Natural killer cell (primary cell): ENCODE data around the gene OSR1. TPM values are rescaled to one million over a fixed set of nuclear protein-coding genes. Genes with fewer than 3 reads are reported as not detected.

Source experiments
- ATAC-seq, 3 donors: fragments of 150-1000 bp in 2 of 3; fragments of 200-7000 bp in 1 of 3; cut with Tn5 transposase; 1 replicate in 1 of 3; 2 replicates in 2 of 3; pipeline ENCODE4 v1.10.0; 2021; ENCODE audit warnings: mild to moderate bottlenecking in 2 of 3, moderate library complexity in 2 of 3
- DNase-seq, 2 donors: peaks; one replicate each; pipeline versions ENCODE4 v3.0.0 to v3.0.0-alpha.2; 2013 to 2021; ENCODE audit warnings: mixed read lengths in 1 of 2
- H3K27ac ChIP-seq: one replicate; pipeline ENCODE4 v1.5.1; 2013; ENCODE audit warnings: mild to moderate bottlenecking, low read length
- H3K27me3 ChIP-seq: one replicate; pipeline ENCODE4 v1.6.1; 2013; ENCODE audit warnings: low read length; ENCODE audit not compliant: control insufficient read depth, insufficient read depth
- H3K36me3 ChIP-seq: one replicate; pipeline ENCODE4 v1.6.1; 2013; ENCODE audit warnings: low read length; ENCODE audit not compliant: control insufficient read depth, insufficient read depth
- H3K4me1 ChIP-seq: one replicate; pipeline ENCODE4 v1.6.1; 2013; ENCODE audit warnings: low read length; ENCODE audit not compliant: control insufficient read depth, insufficient read depth
- H3K4me3 ChIP-seq: one replicate; pipeline ENCODE4 v1.5.1; 2013; ENCODE audit warnings: low read length
- H3K9me3 ChIP-seq: one replicate; pipeline ENCODE4 v1.6.1; 2013; ENCODE audit warnings: low read length; ENCODE audit not compliant: control insufficient read depth, insufficient read depth
- H3K27ac Mint-ChIP-seq, 2 donors: one replicate each; pipeline ENCODE4 v1.8.0; 2022; ENCODE audit warnings: mild to moderate bottlenecking in 2 of 2, mixed read lengths in 2 of 2, moderate library complexity in 1 of 2
- H3K27me3 Mint-ChIP-seq, 2 donors: one replicate each; pipeline ENCODE4 v1.8.0; 2022; ENCODE audit warnings: low read depth in 2 of 2, mixed read lengths in 2 of 2
- H3K36me3 Mint-ChIP-seq: one replicate; pipeline ENCODE4 v1.8.0; 2022; ENCODE audit warnings: mixed read lengths
- H3K4me1 Mint-ChIP-seq, 2 donors: one replicate each; pipeline ENCODE4 v1.8.0; 2022; ENCODE audit warnings: mixed read lengths in 2 of 2
- H3K4me3 Mint-ChIP-seq: one replicate; pipeline ENCODE4 v1.8.0; 2022; ENCODE audit warnings: mild to moderate bottlenecking, moderate library complexity, mixed read lengths
- H3K9me3 Mint-ChIP-seq, 2 donors: one replicate each; pipeline ENCODE4 v1.8.0; 2022; ENCODE audit warnings: mixed read lengths in 2 of 2
- WGBS: methylation state at CpG from one replicate; pipeline ENCODE4 v1.1.7; 2013; ENCODE audit warnings: missing lambda C conversion rate; ENCODE audit not compliant: insufficient coverage; 5-methylcytosine and 5-hydroxymethylcytosine counted together
- intact Hi-C: fragments of 100-400 bp; cut with micrococcal nuclease; formaldehyde crosslinking; loops from one replicate; pipeline ENCODE4 v1.14.2; 2022
- total RNA-seq, 4 donors: library from RNA; stranded (reverse); fragments of 120-200 nt in 1 of 4; gene quantifications; one replicate each; pipeline versions ENCODE4 v1.2.3 to v1.2.4, GENCODE V29; 2013 to 2022
- TF ChIP-seq, protein P1 (sequence below): fragments of 200-600 bp; IDR thresholded peaks from one replicate; pipeline ENCODE4 v1.8.0; 2022; ENCODE audit warnings: antibody characterized with exemption

Gene OSR1
- total RNA-seq, 3 donors from 2014 or later (not counting 1 experiment from before 2014, with no cell fraction given) = not detected

DNA sequence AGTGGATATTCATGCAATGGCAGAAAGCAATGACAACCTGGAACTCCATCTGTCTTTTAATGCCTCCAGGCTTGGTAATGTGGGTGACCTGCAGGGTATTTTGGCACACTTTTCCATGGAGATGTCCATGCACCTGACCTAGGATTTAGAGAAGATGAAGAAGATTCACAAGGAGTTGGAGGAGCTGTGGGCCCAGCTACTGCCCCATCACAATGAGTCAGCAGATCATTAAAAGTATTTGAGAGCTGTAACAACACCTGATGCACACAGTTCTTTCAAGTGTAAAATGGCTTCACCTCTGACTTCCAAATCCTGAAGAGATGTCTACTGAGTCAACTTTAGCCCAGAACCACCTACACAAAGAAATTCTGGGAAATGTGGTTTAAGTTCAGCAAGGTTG, 22.1 kb upstream of the OSR1 start:
- Mint-ChIP-seq H3K9me3 (peaks cover 0 to 2% of the 10 kb centered on the region in 2 donors), H3K27me3 (peaks cover 12 to 26% of the 10 kb centered on the region in 2 donors), H3K4me1 (no peaks in the 10 kb centered on the region), H3K27ac (no peak overlapping the region), H3K4me3 (no peak overlapping the region), H3K36me3 (no peaks in the 10 kb centered on the region)
- peaks cover 2% of the 10 kb centered on the region for H3K27me3 ChIP-seq
- no peak overlapping the region for H3K27ac ChIP-seq
- H3K36me3 ChIP-seq = no peaks in the 10 kb centered on the region
- intact Hi-C loops = no loop called here
- TF ChIP-seq, protein P1, sequence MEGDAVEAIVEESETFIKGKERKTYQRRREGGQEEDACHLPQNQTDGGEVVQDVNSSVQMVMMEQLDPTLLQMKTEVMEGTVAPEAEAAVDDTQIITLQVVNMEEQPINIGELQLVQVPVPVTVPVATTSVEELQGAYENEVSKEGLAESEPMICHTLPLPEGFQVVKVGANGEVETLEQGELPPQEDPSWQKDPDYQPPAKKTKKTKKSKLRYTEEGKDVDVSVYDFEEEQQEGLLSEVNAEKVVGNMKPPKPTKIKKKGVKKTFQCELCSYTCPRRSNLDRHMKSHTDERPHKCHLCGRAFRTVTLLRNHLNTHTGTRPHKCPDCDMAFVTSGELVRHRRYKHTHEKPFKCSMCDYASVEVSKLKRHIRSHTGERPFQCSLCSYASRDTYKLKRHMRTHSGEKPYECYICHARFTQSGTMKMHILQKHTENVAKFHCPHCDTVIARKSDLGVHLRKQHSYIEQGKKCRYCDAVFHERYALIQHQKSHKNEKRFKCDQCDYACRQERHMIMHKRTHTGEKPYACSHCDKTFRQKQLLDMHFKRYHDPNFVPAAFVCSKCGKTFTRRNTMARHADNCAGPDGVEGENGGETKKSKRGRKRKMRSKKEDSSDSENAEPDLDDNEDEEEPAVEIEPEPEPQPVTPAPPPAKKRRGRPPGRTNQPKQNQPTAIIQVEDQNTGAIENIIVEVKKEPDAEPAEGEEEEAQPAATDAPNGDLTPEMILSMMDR = no peak
- H3K9me3 ChIP-seq = no peaks in the 10 kb centered on the region
- H3K4me1 ChIP-seq = no peaks in the 10 kb centered on the region
- no peak for DNase-seq
- H3K4me3 ChIP-seq = no peak overlapping the region
- no peak for ATAC-seq

DNA sequence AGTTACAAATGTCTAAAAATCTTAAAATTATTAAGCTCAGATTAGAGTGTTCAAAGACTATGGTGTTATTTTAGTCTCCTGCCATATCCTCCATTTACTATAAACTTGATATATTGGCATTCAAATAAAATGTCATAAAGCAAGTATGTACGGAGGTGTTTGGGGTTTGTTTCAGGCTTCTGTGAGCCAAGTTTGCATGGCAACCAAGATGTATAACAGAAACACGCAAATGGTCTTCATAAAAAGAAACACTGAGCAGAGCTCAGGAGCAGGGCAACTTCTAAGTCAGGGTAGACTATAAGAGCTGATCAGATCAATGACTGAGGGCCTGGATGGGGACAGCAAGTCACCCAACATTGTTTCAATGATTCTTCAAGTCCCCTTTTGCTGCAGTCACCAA, 20.5 kb upstream of the OSR1 start:
- Mint-ChIP-seq H3K4me3 (no peak overlapping the region), H3K4me1 (no peaks in the 10 kb centered on the region), H3K27me3 (peaks cover 17 to 37% of the 10 kb centered on the region in 2 donors), H3K27ac (no peak overlapping the region), H3K9me3 (peaks cover 0 to 2% of the 10 kb centered on the region in 2 donors), H3K36me3 (no peaks in the 10 kb centered on the region)
- WGBS = 94% methylated on average over 2 of the region's 2 CpGs
- no peak overlapping the region for H3K27ac ChIP-seq
- intact Hi-C loops = loop anchor here (10.0 kb wide), 1 partner anchor 854 kb away; no protein-coding TSS in a partner anchor
- ATAC-seq (no peak), DNase-seq (no peak)
- TF ChIP-seq, protein P1 = no peak
- H3K27me3 ChIP-seq = peaks cover 2% of the 10 kb centered on the region
- no peaks in the 10 kb centered on the region for H3K4me1 ChIP-seq
- no peaks in the 10 kb centered on the region for H3K36me3 ChIP-seq
- no peaks in the 10 kb centered on the region for H3K9me3 ChIP-seq
- no peak overlapping the region for H3K4me3 ChIP-seq

DNA sequence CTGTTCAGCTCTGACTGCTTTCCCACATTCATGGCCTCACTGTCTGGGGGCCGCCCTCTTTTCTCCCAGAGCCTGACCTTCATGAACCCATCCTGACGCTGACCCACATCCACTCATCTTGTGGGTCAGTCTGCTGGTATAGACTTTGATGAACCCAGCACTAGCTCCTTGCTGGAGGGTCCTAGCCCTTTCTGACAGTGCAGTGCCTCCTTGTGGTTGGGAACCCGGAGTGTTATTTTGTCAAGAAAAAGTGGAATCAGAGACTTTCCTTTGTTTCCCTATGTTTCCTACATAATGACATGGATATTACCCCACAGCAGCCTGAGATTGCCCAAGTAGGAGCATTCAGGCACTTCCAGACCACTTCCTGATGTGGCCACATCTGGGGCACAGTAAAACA, 19.3 kb upstream of the OSR1 start:
- no peaks in the 10 kb centered on the region for H3K4me1 ChIP-seq

More for the DNA sequence above, 19.3 kb upstream of the OSR1 start:
- no peaks in the 10 kb centered on the region for H3K36me3 Mint-ChIP-seq
- no peak overlapping the region for H3K27ac Mint-ChIP-seq
- Histone ChIP-seq H3K27me3 (peaks cover 2% of the 10 kb centered on the region), H3K9me3 (no peaks in the 10 kb centered on the region), H3K27ac (no peak overlapping the region), H3K36me3 (no peaks in the 10 kb centered on the region), H3K4me3 (no peak overlapping the region)
- no peak overlapping the region for H3K4me3 Mint-ChIP-seq
- ATAC-seq (no peak), DNase-seq (peak in 1 of 2 donors; percentile 33)
- no peaks in the 10 kb centered on the region for H3K4me1 Mint-ChIP-seq
- 86% methylated on average over 3 of the region's 3 CpGs for WGBS
- TF ChIP-seq, protein P1 = no peak
- intact Hi-C loops = loop anchor here (10.0 kb wide), 1 partner anchor 853 kb away; no protein-coding TSS in a partner anchor
- peaks cover 20 to 49% of the 10 kb centered on the region in 2 donors for H3K27me3 Mint-ChIP-seq
- H3K9me3 Mint-ChIP-seq = no peaks in the 10 kb centered on the region
